Astrocyte (in vitro differentiated cells and primary cell): ENCODE measurements around the gene SHE.

Source experiments
- CTCF ChIP-seq: IDR thresholded peaks from 2 replicates; pipeline ENCODE4 v1.5.1; 2011; ENCODE audit warnings: low read depth, mild to moderate bottlenecking, inconsistent platforms, low read length, moderate library complexity; ENCODE audit not compliant: insufficient read depth
- EZH2 ChIP-seq: IDR thresholded peaks from 2 replicates; pipeline ENCODE4 v1.6.1; 2012; ENCODE audit warnings: mild to moderate bottlenecking, low read length, inconsistent platforms; ENCODE audit not compliant: insufficient read depth

- TF ChIP-seq CTCF (no peak), EZH2 (no peak)
Observed at GRCh38 chr1:154519591-154519991, 17.4 kb upstream of the SHE start.
